Endometrial microvascular endothelial cells (primary cell): ENCODE measurements around the gene DLG2. TPM values are rescaled to one million over a fixed set of nuclear protein-coding genes. Genes with fewer than 3 reads are reported as not detected.
"Not testable (repeated sequence)": the region's sequence is repeated elsewhere in the genome, so short reads cannot be mapped to it uniquely, and the experiment has no call there.

Source experiments
- in situ Hi-C: cut with HindIII; loops from 2 replicates; pipeline ENCODE4 v1.10.0; 2017; ENCODE audit warnings: low sequenced_read_pairs, low pct_unique_long_range_greater_than_20kb; ENCODE audit errors: inconsistent ontology term
- total RNA-seq: library from RNA; depleted of rRNA; stranded (reverse); fragments of >200 nt; gene quantifications from one replicate; pipeline ENCODE4 v1.2.3, GENCODE V29; 2015; ENCODE audit errors: inconsistent ontology term

DLG2 gene
- total RNA-seq, 1 donor from 2014 or later: not detected

DNA sequence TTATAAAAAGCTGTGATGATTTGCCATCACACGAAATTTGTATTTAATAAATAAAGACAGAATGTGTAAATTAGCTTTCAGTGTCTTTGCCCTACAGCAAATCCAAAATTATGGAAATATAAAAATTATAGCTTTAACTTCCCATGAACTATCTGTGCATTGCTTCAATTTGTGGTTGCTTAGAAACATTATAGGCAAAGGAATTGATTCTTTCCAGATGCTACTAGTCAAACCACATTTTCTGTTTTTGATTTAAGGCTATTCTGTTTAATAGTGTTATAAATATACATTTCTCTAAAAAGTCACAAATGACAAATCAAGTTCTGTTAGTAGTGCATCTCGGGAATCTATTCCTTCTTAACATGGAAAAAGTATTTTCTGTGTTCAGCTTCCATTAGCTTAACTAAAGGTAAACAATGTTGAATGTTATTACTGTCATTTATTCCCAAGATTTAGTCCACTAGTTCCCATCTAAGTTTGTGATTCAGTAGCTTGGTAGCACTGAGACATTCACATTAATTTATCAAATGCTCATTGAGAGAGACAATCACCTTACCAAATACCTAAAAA lies 1254.7 kb downstream of the DLG2 start:
- in situ Hi-C loops: no loop called here

DNA sequence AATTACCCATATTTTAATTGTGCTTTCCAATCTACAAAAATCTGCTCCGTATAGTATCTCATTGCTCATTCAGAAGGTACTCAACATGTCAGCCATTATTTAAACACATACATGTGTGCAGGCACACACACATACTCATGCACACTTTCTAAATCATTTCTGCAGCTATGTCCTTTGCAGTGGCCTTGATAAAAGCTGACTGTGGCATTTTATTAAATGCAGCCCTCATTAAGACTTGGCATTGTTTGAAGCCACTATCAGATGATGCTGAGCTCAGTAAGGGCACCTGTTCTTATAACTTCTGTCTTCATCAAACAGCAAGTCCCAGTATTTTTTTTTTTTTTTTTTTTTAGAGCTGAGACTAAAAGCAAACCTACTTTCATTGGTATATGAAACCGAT lies 1269.1 kb downstream of the DLG2 start:
- in situ Hi-C loops: no loop called here

DNA sequence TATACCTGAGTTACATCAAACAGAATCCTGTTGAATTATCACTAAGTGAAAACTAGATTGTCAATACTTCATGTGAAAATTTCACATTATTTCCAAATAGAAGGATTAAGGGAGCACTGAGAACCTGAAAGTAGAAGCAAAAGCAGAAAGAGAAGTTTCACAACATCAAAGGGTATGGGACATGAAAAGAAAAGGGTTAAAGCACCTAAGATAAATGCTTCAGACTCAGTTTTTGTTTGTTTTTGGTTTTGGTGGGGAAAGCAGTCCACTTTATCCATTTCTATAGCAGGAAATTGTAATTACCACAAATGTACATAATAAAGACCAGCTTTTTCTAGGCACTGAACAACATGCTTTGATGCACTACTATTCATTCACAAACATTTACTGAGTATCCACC lies 1271.2 kb downstream of the DLG2 start:
- in situ Hi-C loops: no loop called here

DNA sequence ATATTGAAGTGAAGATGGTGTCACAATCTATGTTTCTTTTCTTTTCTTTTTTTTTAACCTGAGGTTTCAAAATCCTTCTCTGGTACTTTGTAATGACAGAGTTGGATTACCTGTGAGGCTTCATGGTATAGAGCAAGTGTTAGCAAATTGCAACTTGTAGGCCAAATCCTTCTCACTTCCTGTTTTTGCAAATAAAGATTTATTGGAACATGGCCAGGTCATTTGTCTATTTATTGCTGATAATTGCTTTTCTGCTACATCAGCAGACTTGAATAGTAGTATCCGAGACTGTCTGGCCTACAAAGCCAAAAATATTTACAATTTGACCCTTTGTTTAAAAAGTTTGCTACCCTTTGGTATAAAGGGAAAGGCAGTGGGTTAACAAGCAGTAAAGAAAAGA lies 1281.5 kb downstream of the DLG2 start:
- in situ Hi-C loops: no loop called here

DNA sequence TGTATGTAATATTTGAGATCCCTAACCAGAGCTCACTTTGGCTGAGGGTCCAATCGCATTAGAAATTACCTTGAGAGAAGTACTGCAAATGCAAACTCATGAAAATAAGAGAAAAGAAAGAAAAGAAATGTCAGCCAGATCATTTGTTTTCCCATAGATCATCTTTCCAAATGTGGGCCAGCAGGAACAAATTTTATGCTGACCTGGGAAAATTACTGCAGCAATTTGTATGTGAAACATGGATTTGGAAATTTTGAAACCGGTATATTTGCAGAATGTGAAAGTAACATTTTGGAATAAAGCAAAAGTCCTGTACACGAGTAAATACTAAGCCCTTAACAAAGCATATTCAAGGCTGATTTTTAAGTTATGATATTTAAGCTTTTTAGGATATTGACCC lies 1282.1 kb downstream of the DLG2 start:
- in situ Hi-C loops: no loop called here

DNA sequence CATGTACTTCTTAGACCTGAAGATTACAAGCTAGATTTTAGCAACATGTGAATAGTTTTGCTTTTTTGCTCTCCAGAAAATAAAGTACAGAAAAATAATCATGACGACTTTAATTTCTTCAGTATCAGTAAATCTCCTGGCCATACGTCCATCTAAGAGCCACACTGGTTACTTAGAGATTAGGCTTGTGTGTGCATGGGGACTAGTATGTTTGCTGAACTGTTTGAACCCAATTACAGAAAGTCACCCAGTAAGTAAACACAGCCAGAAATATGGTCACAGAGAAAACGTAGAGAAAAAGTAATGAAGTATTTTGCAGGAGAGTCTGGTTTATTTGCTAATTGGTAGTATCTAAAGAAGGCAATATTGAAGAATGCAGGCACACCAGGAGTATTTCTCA lies 1287.3 kb downstream of the DLG2 start:
- in situ Hi-C loops: no loop called here

DNA sequence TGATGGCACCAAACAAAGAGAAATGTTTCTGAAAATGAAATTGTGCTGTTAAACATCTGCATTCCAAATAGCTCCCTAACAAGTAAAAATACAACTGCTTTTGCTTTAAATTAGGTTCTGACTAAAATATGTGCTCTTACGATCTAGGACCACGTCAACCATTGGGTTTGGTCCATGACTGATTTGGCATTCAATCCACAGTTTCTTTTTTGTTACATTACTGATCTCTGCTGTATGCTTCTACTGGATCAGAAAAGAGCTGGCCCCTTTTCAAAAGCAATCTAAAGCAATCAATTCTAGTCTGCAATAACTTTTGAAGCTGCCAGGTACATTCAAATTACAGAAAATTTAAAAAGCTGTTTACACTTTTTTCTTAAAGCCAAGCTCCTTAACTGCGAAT lies 1293.9 kb downstream of the DLG2 start:
- in situ Hi-C loops: no loop called here

DNA sequence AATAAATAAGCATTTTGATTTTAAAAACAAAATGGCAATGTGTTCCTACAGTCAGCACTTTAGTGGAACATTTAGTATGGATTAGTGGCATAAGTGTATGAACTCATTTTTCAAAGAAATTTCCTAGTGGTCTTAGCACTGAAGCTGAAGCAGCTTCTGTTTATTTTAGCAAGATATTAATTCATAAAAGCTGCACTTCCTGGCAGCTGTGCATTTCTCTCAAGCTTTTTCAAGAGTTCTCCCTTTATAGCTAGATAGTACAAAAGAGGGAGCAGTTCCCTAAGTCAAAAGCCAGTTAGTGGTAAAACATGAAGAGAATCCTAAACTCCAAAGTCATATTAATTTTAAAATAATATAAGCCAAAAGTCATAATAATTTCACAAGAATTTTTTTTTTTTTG lies 1304.9 kb downstream of the DLG2 start:
- in situ Hi-C loops: no loop called here

DNA sequence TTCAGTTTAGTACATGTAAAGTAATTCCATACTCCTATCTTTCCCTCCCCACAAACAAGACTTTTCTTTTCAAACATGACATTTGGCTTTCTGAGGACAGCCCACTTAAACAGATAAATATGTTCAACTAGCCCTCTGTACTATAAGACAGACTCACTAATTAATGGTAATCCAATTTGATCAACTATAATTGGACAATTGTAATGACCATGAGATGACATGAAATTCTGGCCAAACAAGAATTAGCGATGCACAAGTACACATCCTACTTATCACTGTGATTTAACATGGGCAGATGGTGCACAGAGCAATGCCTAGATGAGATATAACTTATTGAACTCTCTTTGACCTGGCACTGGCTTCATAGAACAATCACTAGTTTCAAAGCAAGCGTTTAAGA lies 1307.3 kb downstream of the DLG2 start:
- in situ Hi-C loops: no loop called here

DNA sequence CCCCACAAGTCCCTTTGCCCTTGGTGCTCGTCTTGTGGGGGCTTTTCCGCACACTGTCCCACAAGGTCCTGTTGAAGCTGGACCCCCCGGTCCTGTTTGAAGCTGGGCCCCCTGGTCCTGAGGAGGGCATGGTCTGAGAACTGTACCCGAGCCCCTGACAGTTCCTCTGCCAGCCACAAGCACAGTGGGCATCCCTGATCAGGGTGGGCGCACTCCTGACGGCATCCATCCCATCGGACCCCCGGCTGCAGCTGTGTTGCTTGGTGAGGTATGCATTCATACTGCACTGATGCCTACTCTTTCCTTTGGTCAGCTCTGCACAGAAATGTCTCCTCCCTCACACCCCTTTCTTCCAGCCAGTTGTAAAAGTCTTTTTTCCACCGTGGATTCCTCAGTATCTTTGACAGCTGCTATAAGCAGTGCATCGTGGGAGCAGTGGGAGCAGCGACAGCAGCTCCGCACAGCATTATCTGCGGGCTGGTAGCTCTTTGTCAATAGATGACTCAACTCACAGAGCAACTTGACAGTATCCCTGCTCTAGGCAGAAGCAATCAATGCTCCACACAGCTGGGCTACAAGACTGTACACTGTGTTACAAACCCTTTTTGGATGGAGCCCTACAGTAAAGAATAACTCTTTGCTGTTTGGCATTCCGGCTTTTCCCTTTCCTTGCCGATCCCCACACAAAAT lies 1310.1 kb downstream of the DLG2 start:
- in situ Hi-C loops: no loop called here

DNA sequence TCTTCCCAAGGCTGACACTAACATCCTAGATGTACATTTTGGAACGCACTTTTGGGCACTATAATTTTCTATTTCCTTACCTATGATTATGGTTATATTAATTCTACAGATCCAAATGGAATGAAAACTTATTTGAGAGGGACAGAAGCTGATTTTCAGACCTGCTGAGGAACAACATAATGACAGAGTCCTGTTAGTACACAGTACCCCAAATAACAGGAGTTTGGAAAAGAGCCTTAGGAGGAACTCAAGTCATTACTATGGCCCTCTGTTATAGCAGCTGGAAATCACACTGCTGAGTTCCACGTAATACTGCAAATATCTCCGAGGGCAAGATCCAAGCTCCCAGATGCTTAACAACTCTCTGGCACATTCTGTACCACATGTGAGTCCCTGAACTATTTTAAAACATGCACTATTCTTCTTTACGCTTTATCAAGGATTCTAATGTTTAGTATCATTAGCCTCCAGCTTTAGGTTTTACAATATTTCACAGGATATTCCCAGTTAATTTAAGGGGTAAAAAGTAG lies 1313.2 kb downstream of the DLG2 start:
- in situ Hi-C loops: no loop called here

DNA sequence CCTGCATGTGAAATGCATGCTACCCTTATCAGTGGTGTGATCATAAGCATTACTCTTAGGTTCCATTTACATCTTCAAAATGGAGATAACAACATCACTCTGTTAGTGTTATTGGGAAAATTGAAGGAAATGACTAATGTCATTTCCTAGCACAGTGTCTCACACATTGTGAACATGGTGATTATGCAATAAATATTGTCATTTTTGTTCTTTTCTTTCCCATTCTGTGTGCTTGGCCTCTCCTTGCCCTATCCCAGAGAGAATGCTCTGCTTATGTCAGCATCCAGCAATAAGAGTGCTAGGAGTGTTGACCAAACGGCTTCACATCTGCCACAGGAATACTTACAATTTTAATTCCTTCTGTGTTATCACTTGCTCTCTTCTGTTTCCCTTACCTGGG lies 1316.9 kb downstream of the DLG2 start:
- in situ Hi-C loops: no loop called here

DNA sequence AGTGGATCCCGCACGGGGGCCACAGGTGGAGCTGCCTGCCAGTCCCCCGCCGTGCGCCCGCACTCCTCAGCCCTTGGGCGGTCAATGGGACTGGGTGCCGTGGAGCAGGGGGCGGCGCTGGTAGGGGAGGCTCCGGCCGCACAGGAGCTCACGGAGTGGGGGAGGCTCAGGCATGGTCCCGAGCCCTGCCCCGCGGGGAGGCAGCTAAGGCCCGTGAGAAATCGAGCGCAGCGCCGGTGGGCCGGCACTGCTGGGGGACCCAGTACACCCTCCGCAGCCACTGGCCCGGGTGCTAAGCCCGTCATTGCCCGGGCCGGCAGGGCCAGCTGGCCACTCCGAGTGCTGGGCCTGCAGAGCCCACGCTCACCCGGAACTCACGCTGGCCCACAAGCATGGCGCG lies 1318.7 kb downstream of the DLG2 start:
- in situ Hi-C loops: not testable (repeated sequence)

DNA sequence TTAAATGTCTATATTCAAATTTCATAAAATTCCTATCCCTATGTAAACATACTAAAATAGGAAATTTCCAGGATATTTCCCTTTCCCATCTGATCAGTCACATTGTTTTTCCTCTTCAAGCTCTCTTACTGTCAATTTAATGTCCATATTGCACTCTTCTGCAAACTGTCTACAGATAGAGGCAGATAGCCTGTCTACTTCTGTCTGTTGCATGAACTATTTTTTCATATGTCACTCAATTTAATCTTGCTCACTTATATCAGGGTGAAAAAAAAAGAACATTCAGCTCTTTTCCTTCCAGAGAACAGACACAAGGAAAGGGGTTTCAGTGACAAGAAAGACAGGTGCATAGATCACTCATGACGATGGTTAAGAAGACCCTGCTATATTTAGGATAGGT lies 1327.1 kb downstream of the DLG2 start:
- in situ Hi-C loops: no loop called here

DNA sequence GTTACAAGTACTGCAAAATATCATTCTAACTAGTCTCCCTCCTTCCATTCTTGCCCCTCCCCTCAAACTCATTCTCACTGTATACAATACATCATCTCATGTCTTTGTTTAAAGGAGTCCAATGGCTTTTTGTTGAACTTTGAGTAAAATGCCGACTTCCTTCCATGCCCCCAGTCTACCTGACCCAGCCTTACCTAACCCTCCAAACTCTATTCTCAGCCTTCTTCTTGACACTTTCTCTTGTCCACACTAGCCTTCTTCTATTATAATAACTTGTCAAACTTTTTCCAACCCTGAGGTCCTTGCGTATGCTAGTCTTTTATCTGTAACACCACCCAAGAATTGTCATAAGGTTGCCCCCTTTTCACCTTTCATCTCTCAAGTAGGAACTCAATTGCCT lies 1329.6 kb downstream of the DLG2 start:
- in situ Hi-C loops: no loop called here

DNA sequence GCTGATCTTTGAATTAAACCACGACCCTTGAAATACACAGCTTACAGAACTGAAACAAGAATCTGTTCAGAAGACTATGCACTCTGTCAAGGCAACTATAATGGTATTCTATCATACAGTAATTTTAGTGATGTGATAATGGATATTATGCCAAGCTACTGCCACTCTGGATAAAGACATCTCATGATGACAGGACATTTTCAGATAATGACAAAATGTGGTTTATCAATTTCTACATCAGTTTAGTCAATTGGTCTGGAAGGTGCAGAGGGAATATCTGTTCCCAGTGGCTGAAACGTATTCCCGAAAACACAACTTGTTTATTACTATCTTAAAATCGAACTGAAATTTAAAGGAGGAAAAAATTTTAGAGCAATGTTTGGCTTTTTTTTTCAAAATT lies 1331.3 kb downstream of the DLG2 start:
- in situ Hi-C loops: no loop called here

DNA sequence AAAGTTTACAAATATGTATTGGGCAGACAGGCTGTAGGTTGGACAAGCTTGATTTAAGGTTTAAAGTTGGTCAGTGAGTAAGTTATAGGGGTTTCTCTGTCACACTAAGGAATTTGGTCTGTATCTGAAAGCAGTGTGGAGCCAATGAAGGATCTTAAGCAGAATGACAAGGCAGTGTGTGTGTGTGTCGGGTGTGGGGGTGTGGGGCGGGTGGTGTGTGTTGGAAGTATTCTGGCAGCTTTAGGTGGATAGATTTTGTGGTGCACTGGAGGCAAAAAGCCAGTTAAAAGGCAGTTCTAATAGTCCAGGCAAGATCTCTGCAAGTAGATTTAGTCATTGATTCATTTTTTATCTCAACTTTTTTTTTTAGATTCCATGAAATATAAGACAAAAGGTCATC lies 1334.2 kb downstream of the DLG2 start:
- in situ Hi-C loops: no loop called here

DNA sequence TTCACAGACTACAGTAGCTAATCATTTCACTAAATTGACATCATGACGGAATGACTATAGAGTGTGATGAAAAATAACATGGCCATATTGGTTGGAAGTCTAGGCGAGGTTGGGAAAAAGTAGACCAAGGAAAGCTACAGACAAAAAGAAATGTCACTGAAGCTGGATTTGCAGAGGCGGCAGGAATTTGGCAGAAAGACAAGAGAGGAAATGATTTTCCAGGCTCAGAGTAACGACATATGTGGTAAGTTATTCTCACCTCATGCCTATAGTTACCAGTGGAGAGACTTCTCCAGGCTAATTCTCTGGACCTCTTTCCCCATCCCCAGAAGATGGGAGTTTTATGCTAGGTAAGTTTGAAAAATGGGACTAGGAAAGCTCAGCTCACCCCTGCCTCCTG lies 1335.1 kb downstream of the DLG2 start:
- in situ Hi-C loops: no loop called here

DNA sequence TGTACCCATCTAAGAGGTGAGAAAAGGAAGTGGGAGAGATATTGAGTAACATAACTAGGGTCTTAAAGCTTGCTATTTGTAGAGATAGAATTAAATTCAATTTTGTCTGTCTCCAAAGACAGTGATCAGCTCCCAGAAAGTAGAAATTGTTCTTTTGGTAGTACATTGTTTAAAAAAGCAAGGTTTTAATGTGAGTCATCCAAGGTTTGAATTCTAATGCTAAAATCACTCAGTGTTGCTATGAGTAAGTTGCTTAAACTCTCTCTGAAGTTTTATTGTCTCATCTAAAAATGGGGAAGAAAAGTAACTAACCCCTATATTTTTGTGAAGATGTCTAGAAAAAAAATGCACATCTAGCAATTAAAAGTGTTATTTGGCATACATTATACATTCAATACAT lies 1336.5 kb downstream of the DLG2 start:
- in situ Hi-C loops: no loop called here

DNA sequence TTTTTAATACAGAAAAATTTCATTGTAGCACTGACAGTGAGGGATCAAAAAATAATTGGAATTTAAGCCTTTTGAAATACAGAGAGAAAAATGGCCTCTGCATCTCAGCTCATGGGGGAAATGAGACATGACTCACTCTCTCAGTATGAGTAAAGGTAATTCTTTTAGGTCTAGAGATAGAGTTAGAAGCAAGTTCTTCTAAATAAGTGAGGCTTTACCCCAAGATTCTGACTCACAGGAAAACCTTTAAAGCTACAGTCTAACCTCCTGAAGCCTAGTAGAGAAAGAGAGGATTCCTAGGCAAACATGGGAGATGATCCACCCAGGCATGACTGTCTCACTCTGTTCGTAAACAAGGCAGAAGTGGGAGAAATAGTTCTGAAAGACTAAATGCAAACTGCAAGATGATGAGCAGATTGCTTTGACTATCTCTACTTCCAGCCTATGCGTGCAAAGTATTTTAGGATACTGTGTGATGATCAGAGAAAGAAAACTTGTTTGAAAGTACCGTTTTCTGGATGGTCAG lies 1337.7 kb downstream of the DLG2 start:
- in situ Hi-C loops: no loop called here

DNA sequence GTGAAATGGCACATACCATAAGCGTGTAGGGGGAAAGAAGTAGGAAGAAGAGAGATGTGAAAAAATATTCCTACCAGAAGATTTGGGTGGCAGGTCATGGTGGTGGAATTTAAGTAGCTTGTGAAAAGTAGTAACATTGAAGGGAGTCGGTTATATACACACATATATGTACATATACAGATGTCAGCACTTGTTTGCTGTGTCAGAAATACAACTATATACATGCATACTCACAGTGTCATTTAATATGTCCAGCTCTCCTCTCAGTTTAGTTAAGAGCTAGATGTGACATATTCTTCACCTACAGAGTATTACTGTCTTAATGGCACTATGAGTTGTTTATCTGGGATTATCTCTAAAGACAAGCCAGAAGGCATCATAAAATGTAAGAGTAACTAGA lies 1353.6 kb downstream of the DLG2 start:
- in situ Hi-C loops: no loop called here
